PC-9 (cell line): ENCODE measurements around the gene PHACTR1.

Experiments used
- EZH2 ChIP-seq: fragments of 200-600 bp; sonication (generic); IDR thresholded peaks from 2 replicates; pipeline ENCODE4 v1.8.0; 2017; ENCODE audit warnings: antibody characterized with exemption, low read depth
- TF ChIP-seq, protein P1 (sequence below): fragments of 200-600 bp; sonication (generic); conservative IDR thresholded peaks from 2 replicates; pipeline ENCODE4 v1.6.1; 2017; ENCODE audit warnings: mixed run types, antibody characterized with exemption, mild to moderate bottlenecking, moderate library complexity

DNA sequence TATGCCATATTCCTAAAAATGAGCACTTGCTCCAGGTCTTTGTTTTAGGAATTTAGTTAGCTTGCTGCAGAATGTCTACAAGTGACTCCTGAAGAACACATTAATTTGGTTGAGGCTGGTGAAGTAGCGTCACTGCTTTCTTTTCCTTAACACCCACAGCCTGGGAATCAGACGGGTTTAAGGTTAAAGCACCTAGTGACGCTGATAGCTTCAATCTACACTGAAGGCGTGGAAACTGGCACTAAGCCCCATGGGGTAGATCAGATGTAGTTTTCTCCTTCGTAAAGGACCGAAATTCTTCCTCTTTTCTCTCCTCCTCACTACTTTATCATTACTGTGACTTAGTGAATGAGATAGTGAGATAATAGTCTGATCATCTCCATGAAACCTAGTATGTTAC lies 521.5 kb downstream of the PHACTR1 start:
- TF ChIP-seq, protein P1, sequence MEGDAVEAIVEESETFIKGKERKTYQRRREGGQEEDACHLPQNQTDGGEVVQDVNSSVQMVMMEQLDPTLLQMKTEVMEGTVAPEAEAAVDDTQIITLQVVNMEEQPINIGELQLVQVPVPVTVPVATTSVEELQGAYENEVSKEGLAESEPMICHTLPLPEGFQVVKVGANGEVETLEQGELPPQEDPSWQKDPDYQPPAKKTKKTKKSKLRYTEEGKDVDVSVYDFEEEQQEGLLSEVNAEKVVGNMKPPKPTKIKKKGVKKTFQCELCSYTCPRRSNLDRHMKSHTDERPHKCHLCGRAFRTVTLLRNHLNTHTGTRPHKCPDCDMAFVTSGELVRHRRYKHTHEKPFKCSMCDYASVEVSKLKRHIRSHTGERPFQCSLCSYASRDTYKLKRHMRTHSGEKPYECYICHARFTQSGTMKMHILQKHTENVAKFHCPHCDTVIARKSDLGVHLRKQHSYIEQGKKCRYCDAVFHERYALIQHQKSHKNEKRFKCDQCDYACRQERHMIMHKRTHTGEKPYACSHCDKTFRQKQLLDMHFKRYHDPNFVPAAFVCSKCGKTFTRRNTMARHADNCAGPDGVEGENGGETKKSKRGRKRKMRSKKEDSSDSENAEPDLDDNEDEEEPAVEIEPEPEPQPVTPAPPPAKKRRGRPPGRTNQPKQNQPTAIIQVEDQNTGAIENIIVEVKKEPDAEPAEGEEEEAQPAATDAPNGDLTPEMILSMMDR, result no peak
- TF ChIP-seq EZH2, result no peak
